ENCODE data around the gene ARMC7. TPM values are rescaled to one million over a fixed set of nuclear protein-coding genes. Genes with fewer than 3 reads are reported as not detected.

The ARMC7 gene
- total and polyA plus RNA-seq, 4 experiments from 2014 or later: 1.3 to 21.9 (median 11.7) TPM

- Mint-ChIP-seq H3K4me1 (peaks cover 7 to 38% (median 15%) of the 10 kb centered on the region in 4 donors), H3K27me3 (no peaks in the 10 kb centered on the region), H3K27ac (peak overlapping the region in 1 of 7 donors; percentile 19), H3K36me3 (peaks cover 27 to 37% of the 10 kb centered on the region in 2 donors), H3K4me3 (no peak overlapping the region), H3K9me3 (no peaks in the 10 kb centered on the region)
- peaks cover 24% of the 10 kb centered on the region for H3K4me1 ChIP-seq (ENCODE audit: insufficient read depth, low read length)
- no peak for DNase-seq
- intact Hi-C loops (cut with micrococcal nuclease): loop anchor here (5.0 kb wide), 1 partner anchor 43 kb away; the partner anchor contains the start of gene NT5C
- H3K9me3 ChIP-seq (ENCODE audit: control insufficient read depth in 1 of 2, low read length in 2 of 2): no peaks in the 10 kb centered on the region
- no peak overlapping the region for H3K27ac ChIP-seq (ENCODE audit: low read depth, low read length)
- ChIA-PET POLR2A (ENCODE audit: partially characterized antibody) (interaction anchor here (2.0 kb wide), 3 partner anchors 8 to 61 kb away, joined by 7 to 12 read pairs (median 7); partner anchors contain the start of genes NT5C and SUMO2), CTCF (ENCODE audit: partially characterized antibody) (interaction anchor here (0.8 to 15.3 kb wide), 5 partner anchors 12 to 115 kb away, joined by 3 to 325 read pairs (median 5); partner anchors contain the start of genes ARMC7 and NT5C)
- H3K27me3 ChIP-seq (ENCODE audit: insufficient read depth, low read length): no peaks in the 10 kb centered on the region
- H3K4me3 ChIP-seq (ENCODE audit: low read length in 2 of 2): no peak overlapping the region
- H3K36me3 ChIP-seq (ENCODE audit: insufficient read depth, low read length): peaks cover 35% of the 10 kb centered on the region
These were observed 65.2 kb downstream of the ARMC7 start for GRCh38 chr17:75174996-75175395.

GRCh38 chr17:75176625-75177024 lies 66.9 kb downstream of the ARMC7 start:
- ChIA-PET CTCF (ENCODE audit: partially characterized antibody) (interaction anchor here (1.1 to 15.3 kb wide), 4 partner anchors 23 to 63 kb away, joined by 3 to 325 read pairs (median 4); partner anchors contain the start of gene ARMC7), POLR2A (ENCODE audit: partially characterized antibody) (no interaction called here)
- Histone ChIP-seq H3K4me3 (ENCODE audit: low read length in 2 of 2) (no peak overlapping the region), H3K27ac (ENCODE audit: low read depth, low read length) (no peak overlapping the region), H3K9me3 (ENCODE audit: control insufficient read depth in 1 of 2, low read length in 2 of 2) (no peaks in the 10 kb centered on the region), H3K4me1 (ENCODE audit: insufficient read depth, low read length) (peaks cover 34% of the 10 kb centered on the region), H3K27me3 (ENCODE audit: insufficient read depth, low read length) (no peaks in the 10 kb centered on the region), H3K36me3 (ENCODE audit: insufficient read depth, low read length) (peaks cover 36% of the 10 kb centered on the region)
- Mint-ChIP-seq H3K9me3 (no peaks in the 10 kb centered on the region), H3K27ac (peak overlapping the region in 2 of 7 donors; percentile 46 to 60), H3K4me1 (peaks cover 16 to 51% (median 25%) of the 10 kb centered on the region in 4 donors), H3K36me3 (peaks cover 27 to 43% of the 10 kb centered on the region in 2 donors), H3K4me3 (no peak overlapping the region), H3K27me3 (no peaks in the 10 kb centered on the region)
- DNase-seq: no peak
- intact Hi-C loops (cut with micrococcal nuclease): no loop called here

GRCh38 chr17:75178453-75178852 lies 68.7 kb downstream of the ARMC7 start:
- intact Hi-C loops (cut with micrococcal nuclease): no loop called here
- Histone ChIP-seq H3K27ac (ENCODE audit: low read depth, low read length) (no peak overlapping the region), H3K9me3 (ENCODE audit: control insufficient read depth in 1 of 2, low read length in 2 of 2) (no peaks in the 10 kb centered on the region), H3K4me1 (ENCODE audit: insufficient read depth, low read length) (peaks cover 34% of the 10 kb centered on the region), H3K36me3 (ENCODE audit: insufficient read depth, low read length) (peaks cover 30% of the 10 kb centered on the region), H3K27me3 (ENCODE audit: insufficient read depth, low read length) (no peaks in the 10 kb centered on the region), H3K4me3 (ENCODE audit: low read length in 2 of 2) (no peak overlapping the region)
- peaks cover 0 to 1% (median 0%) of the 10 kb centered on the region in 8 donors for H3K9me3 Mint-ChIP-seq
- peaks cover 16 to 36% of the 10 kb centered on the region in 2 donors for H3K36me3 Mint-ChIP-seq
- DNase-seq: no peak
- peak overlapping the region in 1 of 8 donors; percentile 28 for H3K4me3 Mint-ChIP-seq
- H3K27ac Mint-ChIP-seq: peak overlapping the region in 1 of 7 donors; percentile 82
- CTCF ChIA-PET (ENCODE audit: partially characterized antibody): interaction anchor here (3.1 to 15.3 kb wide), 2 partner anchors 64 to 65 kb away, joined by 16 to 325 read pairs; partner anchors contain the start of gene ARMC7
- peaks cover 12 to 46% (median 28%) of the 10 kb centered on the region in 4 donors for H3K4me1 Mint-ChIP-seq
- POLR2A ChIA-PET (ENCODE audit: partially characterized antibody): no interaction called here
- H3K27me3 Mint-ChIP-seq: no peaks in the 10 kb centered on the region

Other genes starting within 250 kb of the ARMC7 start
- gene FDXR, start 237.0 kb upstream of the ARMC7 start, total RNA-seq: 10 to 100 TPM; 16.6 to 21.8 TPM
- 1 to 10 TPM; 2.7 to 4.6 TPM for gene FDXR, start 237.0 kb upstream of the ARMC7 start, polyA plus RNA-seq
- gene FADS6, start 216.3 kb upstream of the ARMC7 start, total RNA-seq: not detected
- not detected for gene FADS6, start 216.3 kb upstream of the ARMC7 start, polyA plus RNA-seq
- not detected for gene USH1G, start 186.7 kb upstream of the ARMC7 start, total RNA-seq
- gene USH1G, start 186.7 kb upstream of the ARMC7 start, polyA plus RNA-seq: not detected
- not detected for gene OTOP2, start 185.7 kb upstream of the ARMC7 start, total RNA-seq
- not detected for gene OTOP2, start 185.7 kb upstream of the ARMC7 start, polyA plus RNA-seq
- not detected for gene OTOP3, start 174.1 kb upstream of the ARMC7 start, total RNA-seq
- gene OTOP3, start 174.1 kb upstream of the ARMC7 start, polyA plus RNA-seq: not detected
- 10 to 100 TPM; 17.5 to 19.5 TPM for gene HID1, start 137.2 kb upstream of the ARMC7 start, total RNA-seq
- 1 to 10 TPM; 3.0 to 5.1 TPM for gene HID1, start 137.2 kb upstream of the ARMC7 start, polyA plus RNA-seq
- gene CDR2L, start 122.3 kb upstream of the ARMC7 start, total RNA-seq: under 1 TPM; 0.08 to 0.20 TPM
- not detected for gene CDR2L, start 122.3 kb upstream of the ARMC7 start, polyA plus RNA-seq
- gene MRPL58, start 97.3 kb upstream of the ARMC7 start, total RNA-seq: 10 to 100 TPM; 22.6 to 26.7 TPM
- 10 to 100 TPM; 56.5 to 62.2 TPM for gene MRPL58, start 97.3 kb upstream of the ARMC7 start, polyA plus RNA-seq
- 100 to 1,000 TPM; 167 to 171 TPM for gene ATP5PD, start 63.0 kb upstream of the ARMC7 start, total RNA-seq
- gene ATP5PD, start 63.0 kb upstream of the ARMC7 start, polyA plus RNA-seq: 100 to 1,000 TPM; 428 to 552 TPM
- 10 to 100 TPM; 31.1 to 31.7 TPM for gene KCTD2, start 62.7 kb upstream of the ARMC7 start, total RNA-seq
- gene KCTD2, start 62.7 kb upstream of the ARMC7 start, polyA plus RNA-seq: 10 to 100 TPM in 1 of 2 donors, 1 to 10 TPM in 1; 2.3 to 11.6 TPM
- 10 to 100 TPM; 12.5 to 13.9 TPM for gene SLC16A5, start 22.0 kb upstream of the ARMC7 start, total RNA-seq
- 1 to 10 TPM; 2.9 to 3.7 TPM for gene SLC16A5, start 22.0 kb upstream of the ARMC7 start, polyA plus RNA-seq
- 10 to 100 TPM; 40.1 to 46.6 TPM for gene NT5C, start 21.8 kb downstream of the ARMC7 start, total RNA-seq
- gene NT5C, start 21.8 kb downstream of the ARMC7 start, polyA plus RNA-seq: 10 to 100 TPM; 22.4 to 32.6 TPM
- 10 to 100 TPM; 37.8 to 38.9 TPM for gene JPT1, start 44.5 kb downstream of the ARMC7 start, total RNA-seq
- 100 to 1,000 TPM; 105 to 130 TPM for gene JPT1, start 44.5 kb downstream of the ARMC7 start, polyA plus RNA-seq
- 100 to 1,000 TPM; 255 to 264 TPM for gene SUMO2, start 73.0 kb downstream of the ARMC7 start, total RNA-seq
- 100 to 1,000 TPM; 302 to 416 TPM for gene SUMO2, start 73.0 kb downstream of the ARMC7 start, polyA plus RNA-seq
- gene NUP85, start 95.7 kb downstream of the ARMC7 start, total RNA-seq: 100 to 1,000 TPM; 137 to 164 TPM
- 10 to 100 TPM; 33.4 to 49.1 TPM for gene NUP85, start 95.7 kb downstream of the ARMC7 start, polyA plus RNA-seq
- 100 to 1,000 TPM; 121 to 122 TPM for gene GGA3, start 151.6 kb downstream of the ARMC7 start, total RNA-seq
- 10 to 100 TPM in 1 of 2 donors, 1 to 10 TPM in 1; 7.7 to 25.8 TPM for gene GGA3, start 151.6 kb downstream of the ARMC7 start, polyA plus RNA-seq
- 10 to 100 TPM; 34.1 to 36.3 TPM for gene MRPS7, start 151.9 kb downstream of the ARMC7 start, total RNA-seq
- gene MRPS7, start 151.9 kb downstream of the ARMC7 start, polyA plus RNA-seq: 100 to 1,000 TPM; 107 to 150 TPM
- 10 to 100 TPM; 35.8 to 40.2 TPM for gene MIF4GD, start 161.3 kb downstream of the ARMC7 start, total RNA-seq
- 10 to 100 TPM; 81.7 to 94.3 TPM for gene MIF4GD, start 161.3 kb downstream of the ARMC7 start, polyA plus RNA-seq
- gene SLC25A19, start 179.5 kb downstream of the ARMC7 start, total RNA-seq: 10 to 100 TPM; 19.8 to 21.8 TPM
- 10 to 100 TPM; 13.2 to 15.4 TPM for gene SLC25A19, start 179.5 kb downstream of the ARMC7 start, polyA plus RNA-seq

Measured in CD4-positive, alpha-beta memory T cell (primary cell).